ENCODE data around the gene MCF2L.

The MCF2L gene

DNA sequence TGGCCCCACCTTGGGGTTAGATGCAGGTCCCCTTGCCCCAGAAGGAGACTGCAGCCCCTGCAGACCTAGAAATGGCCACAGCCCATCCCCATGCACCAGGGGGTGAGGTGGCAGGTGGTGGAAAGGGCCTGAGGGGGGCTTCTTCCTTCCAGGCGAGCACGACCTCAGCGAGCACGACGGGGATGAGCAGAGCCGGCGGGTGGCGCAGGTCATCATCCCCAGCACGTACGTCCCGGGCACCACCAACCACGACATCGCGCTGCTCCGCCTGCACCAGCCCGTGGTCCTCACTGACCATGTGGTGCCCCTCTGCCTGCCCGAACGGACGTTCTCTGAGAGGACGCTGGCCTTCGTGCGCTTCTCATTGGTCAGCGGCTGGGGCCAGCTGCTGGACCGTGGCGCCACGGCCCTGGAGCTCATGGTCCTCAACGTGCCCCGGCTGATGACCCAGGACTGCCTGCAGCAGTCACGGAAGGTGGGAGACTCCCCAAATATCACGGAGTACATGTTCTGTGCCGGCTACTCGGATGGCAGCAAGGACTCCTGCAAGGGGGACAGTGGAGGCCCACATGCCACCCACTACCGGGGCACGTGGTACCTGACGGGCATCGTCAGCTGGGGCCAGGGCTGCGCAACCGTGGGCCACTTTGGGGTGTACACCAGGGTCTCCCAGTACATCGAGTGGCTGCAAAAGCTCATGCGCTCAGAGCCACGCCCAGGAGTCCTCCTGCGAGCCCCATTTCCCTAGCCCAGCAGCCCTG, 149.4 kb downstream of the MCF2L start:
- H2AFZ ChIP-seq, result no peak overlapping the region
- no peak overlapping the region for H3K27ac ChIP-seq
- H3K79me2 ChIP-seq, result no peaks in the 10 kb centered on the region
- TF ChIP-seq, protein P1, sequence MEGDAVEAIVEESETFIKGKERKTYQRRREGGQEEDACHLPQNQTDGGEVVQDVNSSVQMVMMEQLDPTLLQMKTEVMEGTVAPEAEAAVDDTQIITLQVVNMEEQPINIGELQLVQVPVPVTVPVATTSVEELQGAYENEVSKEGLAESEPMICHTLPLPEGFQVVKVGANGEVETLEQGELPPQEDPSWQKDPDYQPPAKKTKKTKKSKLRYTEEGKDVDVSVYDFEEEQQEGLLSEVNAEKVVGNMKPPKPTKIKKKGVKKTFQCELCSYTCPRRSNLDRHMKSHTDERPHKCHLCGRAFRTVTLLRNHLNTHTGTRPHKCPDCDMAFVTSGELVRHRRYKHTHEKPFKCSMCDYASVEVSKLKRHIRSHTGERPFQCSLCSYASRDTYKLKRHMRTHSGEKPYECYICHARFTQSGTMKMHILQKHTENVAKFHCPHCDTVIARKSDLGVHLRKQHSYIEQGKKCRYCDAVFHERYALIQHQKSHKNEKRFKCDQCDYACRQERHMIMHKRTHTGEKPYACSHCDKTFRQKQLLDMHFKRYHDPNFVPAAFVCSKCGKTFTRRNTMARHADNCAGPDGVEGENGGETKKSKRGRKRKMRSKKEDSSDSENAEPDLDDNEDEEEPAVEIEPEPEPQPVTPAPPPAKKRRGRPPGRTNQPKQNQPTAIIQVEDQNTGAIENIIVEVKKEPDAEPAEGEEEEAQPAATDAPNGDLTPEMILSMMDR (IDR thresholded peaks at IDR 0.05), result no peak
- no peaks in the 10 kb centered on the region for H3K27me3 ChIP-seq (ENCODE audit: control insufficient read depth, insufficient read depth, low read length)
- no peaks in the 10 kb centered on the region for H3K4me1 ChIP-seq
- H3K4me2 ChIP-seq (ENCODE audit: low read length), result no peak overlapping the region
- H3K9me3 ChIP-seq (ENCODE audit: control insufficient read depth, low read length), result no peaks in the 10 kb centered on the region
- no peak overlapping the region for H3K9ac ChIP-seq
- no peaks in the 10 kb centered on the region for H3K36me3 ChIP-seq (ENCODE audit: control insufficient read depth, insufficient read depth, low read length)
- no peak overlapping the region for H3K4me3 ChIP-seq (ENCODE audit: low read depth, low read length)

DNA sequence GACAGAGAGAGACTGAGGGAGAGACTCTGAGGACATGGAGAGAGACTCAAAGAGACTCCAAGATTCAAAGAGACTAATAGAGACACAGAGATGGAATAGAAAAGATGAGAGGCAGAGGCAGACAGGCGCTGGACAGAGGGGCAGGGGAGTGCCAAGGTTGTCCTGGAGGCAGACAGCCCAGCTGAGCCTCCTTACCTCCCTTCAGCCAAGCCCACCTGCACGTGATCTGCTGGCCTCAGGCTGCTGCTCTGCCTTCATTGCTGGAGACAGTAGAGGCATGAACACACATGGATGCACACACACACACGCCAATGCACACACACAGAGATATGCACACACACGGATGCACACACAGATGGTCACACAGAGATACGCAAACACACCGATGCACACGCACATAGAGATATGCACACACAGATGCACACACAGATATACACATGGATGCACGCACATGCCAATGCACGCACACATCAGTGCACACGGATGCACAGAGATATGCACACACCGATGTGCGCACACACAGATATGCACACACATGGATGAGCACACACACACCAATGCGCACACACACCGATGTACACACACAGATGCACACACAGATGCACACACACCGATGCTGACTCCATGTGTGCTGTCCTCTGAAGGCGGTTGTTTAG, 150.3 kb downstream of the MCF2L start:
- H3K4me2 ChIP-seq (ENCODE audit: low read length), result no peak overlapping the region
- H3K9me3 ChIP-seq (ENCODE audit: control insufficient read depth, low read length), result no peaks in the 10 kb centered on the region
- H3K27me3 ChIP-seq (ENCODE audit: control insufficient read depth, insufficient read depth, low read length), result no peaks in the 10 kb centered on the region
- H3K4me1 ChIP-seq, result no peaks in the 10 kb centered on the region
- H3K9ac ChIP-seq, result no peak overlapping the region
- H3K4me3 ChIP-seq (ENCODE audit: low read depth, low read length), result no peak overlapping the region
- H3K79me2 ChIP-seq, result no peaks in the 10 kb centered on the region
- TF ChIP-seq, protein P1 (IDR thresholded peaks at IDR 0.05), result no peak
- no peak overlapping the region for H3K27ac ChIP-seq
- H2AFZ ChIP-seq, result no peak overlapping the region
- H3K36me3 ChIP-seq (ENCODE audit: control insufficient read depth, insufficient read depth, low read length), result no peaks in the 10 kb centered on the region

DNA sequence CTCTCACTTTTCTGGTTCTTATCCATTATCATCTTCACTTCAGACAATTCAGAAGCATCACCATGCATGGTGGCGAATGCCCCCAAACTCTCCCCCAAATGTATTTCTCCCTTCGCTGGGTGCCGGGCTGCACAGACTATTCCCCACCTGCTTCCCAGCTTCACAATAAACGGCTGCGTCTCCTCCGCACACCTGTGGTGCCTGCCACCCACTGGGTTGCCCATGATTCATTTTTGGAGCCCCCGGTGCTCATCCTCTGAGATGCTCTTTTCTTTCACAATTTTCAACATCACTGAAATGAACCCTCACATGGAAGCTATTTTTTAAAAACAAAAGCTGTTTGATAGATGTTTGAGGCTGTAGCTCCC, 150.8 kb downstream of the MCF2L start:
- no peaks in the 10 kb centered on the region for H3K9me3 ChIP-seq (ENCODE audit: control insufficient read depth, low read length)
- no peak overlapping the region for H3K4me3 ChIP-seq (ENCODE audit: low read depth, low read length)
- no peaks in the 10 kb centered on the region for H3K27me3 ChIP-seq (ENCODE audit: control insufficient read depth, insufficient read depth, low read length)
- H3K27ac ChIP-seq, result no peak overlapping the region
- H3K4me2 ChIP-seq (ENCODE audit: low read length), result no peak overlapping the region
- no peaks in the 10 kb centered on the region for H3K36me3 ChIP-seq (ENCODE audit: control insufficient read depth, insufficient read depth, low read length)
- H3K79me2 ChIP-seq, result no peaks in the 10 kb centered on the region
- no peaks in the 10 kb centered on the region for H3K4me1 ChIP-seq
- no peak overlapping the region for H3K9ac ChIP-seq
- no peak overlapping the region for H2AFZ ChIP-seq
- TF ChIP-seq, protein P1 (IDR thresholded peaks at IDR 0.05), result no peak

DNA sequence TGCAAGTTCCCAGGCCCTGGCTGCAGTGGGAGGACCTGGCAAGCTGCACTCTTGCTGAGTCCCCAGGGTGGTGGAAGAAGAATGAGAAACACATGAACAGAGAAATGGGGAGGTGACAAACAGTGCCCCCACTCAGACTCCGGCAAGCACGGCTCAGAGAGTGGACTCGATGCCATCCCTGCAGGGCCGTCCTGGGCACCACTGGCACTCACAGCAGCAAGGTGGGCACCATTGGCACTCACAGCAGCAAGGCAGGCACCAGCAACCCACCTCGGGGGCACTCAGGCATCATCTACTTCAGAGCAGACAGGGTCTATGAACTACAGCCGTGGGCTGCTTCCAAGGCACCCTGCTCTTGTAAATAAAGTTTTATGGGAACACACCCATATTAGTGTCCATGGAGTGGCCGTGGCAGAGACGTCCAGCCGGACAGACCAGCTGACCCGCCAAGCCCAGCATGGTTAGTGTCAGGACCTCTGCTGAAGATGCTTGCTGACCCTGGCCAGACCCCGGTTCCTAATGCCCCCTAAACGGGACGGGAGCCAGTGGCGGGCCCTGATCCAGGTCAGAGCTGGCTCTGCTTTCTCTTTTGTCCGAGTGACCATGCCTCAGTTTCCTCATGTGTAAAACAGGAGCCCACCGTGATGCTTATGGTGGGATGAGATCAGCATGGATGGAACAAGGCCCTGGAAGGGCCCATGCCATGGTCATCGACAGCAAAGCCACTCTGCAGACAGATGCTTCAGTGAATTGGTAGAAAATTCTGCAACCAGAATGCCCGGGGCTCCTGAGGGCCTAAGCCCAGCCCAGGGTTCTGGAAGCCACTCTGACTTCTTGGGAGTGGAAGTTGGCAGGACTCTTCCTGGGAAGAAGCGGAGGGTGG, 151.5 kb downstream of the MCF2L start:
- Histone ChIP-seq H3K9ac (no peak overlapping the region), H2AFZ (no peak overlapping the region), H3K36me3 (ENCODE audit: control insufficient read depth, insufficient read depth, low read length) (no peaks in the 10 kb centered on the region), H3K27me3 (ENCODE audit: control insufficient read depth, insufficient read depth, low read length) (no peaks in the 10 kb centered on the region), H3K79me2 (no peaks in the 10 kb centered on the region), H3K27ac (no peak overlapping the region), H3K9me3 (ENCODE audit: control insufficient read depth, low read length) (no peaks in the 10 kb centered on the region), H3K4me3 (ENCODE audit: low read depth, low read length) (no peak overlapping the region), H3K4me2 (ENCODE audit: low read length) (no peak overlapping the region), H3K4me1 (no peaks in the 10 kb centered on the region)
- TF ChIP-seq, protein P1 (IDR thresholded peaks at IDR 0.05), result no peak

Measured in parathyroid adenoma (tissue), 2 donors.